Mesenteric fat pad (tissue), 1 donor: ENCODE results near the gene DNAJC6. TPM values are rescaled to one million over a fixed set of nuclear protein-coding genes. Genes with fewer than 3 reads are reported as not detected.

Source experiments
- DNase-seq: peaks from one replicate; pipeline ENCODE4 v3.0.0-alpha.2; 2020; ENCODE audit warnings: low spot score
- total RNA-seq: library from RNA; stranded (reverse); fragmentation: NEBNext Ultra II Directional; extraction: Animal tissue kit (Norgen Biotek cat#: 25700); gene quantifications from one replicate; pipeline ENCODE4 v1.2.1, GENCODE V29; 2021
- donor health status: DM: yes; HTN: yes; CAD: no.

DNAJC6 gene
- total RNA-seq, 1 donor from 2014 or later = 1.9 TPM

GRCh38 chr1:65401612-65402011 lies 92.3 kb downstream of the DNAJC6 start:
- DNase-seq = no peak

- no peak for DNase-seq
Observed at GRCh38 chr1:65404941-65405340, 95.6 kb downstream of the DNAJC6 start.

- DNase-seq = no peak
Observed at GRCh38 chr1:65407877-65408276, 98.5 kb downstream of the DNAJC6 start.

GRCh38 chr1:65409314-65409713 lies 100.0 kb downstream of the DNAJC6 start:
- DNase-seq = no peak

- DNase-seq = no peak
Observed at GRCh38 chr1:65409816-65410326, 100.5 kb downstream of the DNAJC6 start.

- no peak for DNase-seq
Observed at GRCh38 chr1:65412256-65412983, 103.1 kb downstream of the DNAJC6 start.

- no peak for DNase-seq
Observed at GRCh38 chr1:65412984-65413375, 103.6 kb downstream of the DNAJC6 start.

GRCh38 chr1:65414538-65414937 lies 105.2 kb downstream of the DNAJC6 start:
- DNase-seq = no peak

GRCh38 chr1:65416767-65417166 lies 107.4 kb downstream of the DNAJC6 start:
- DNase-seq = no peak

- DNase-seq = no peak
Observed at GRCh38 chr1:65417729-65418128, 108.4 kb downstream of the DNAJC6 start.

- no peak for DNase-seq
Observed at GRCh38 chr1:65418522-65419185, 109.3 kb downstream of the DNAJC6 start.

GRCh38 chr1:65419681-65420589 lies 110.6 kb downstream of the DNAJC6 start:
- peak; percentile 99 for DNase-seq

GRCh38 chr1:65420590-65421350 lies 111.4 kb downstream of the DNAJC6 start, which contains the start of the genes LEPR and LEPROT:
Gene LEPR, plus strand, starts transcription at chr1:65420668. Its CDS starts 144,898 bp downstream, at chr1:65565566.
Gene LEPROT, plus strand, starts transcription at chr1:65420668. Its CDS starts 57 bp downstream, at chr1:65420725.
- DNase-seq = peak; percentile 99

- no peak for DNase-seq
Observed at GRCh38 chr1:65421351-65422025, 112.1 kb downstream of the DNAJC6 start.

GRCh38 chr1:65422241-65423203 lies 113.2 kb downstream of the DNAJC6 start:
- DNase-seq = no peak

GRCh38 chr1:65423884-65424572 lies 114.7 kb downstream of the DNAJC6 start:
- DNase-seq = no peak

- no peak for DNase-seq
Observed at GRCh38 chr1:65424573-65424889, 115.2 kb downstream of the DNAJC6 start.

- DNase-seq = no peak
Observed at GRCh38 chr1:65425006-65425405, 115.7 kb downstream of the DNAJC6 start.
